Mucosa of rectum (tissue), 2 donors: ENCODE results near the gene WSCD1.

Experiments
- H3K27ac ChIP-seq, 2 donors: one replicate each; pipeline ENCODE4 v1.7.0; 2013; ENCODE audit warnings: inconsistent platforms in 2 of 2, low read depth in 2 of 2, low read length in 2 of 2
- H3K27me3 ChIP-seq, 2 donors: one replicate each; pipeline ENCODE4 v1.7.0; 2013; ENCODE audit warnings: low read length in 2 of 2; ENCODE audit not compliant: control insufficient read depth in 2 of 2, insufficient read depth in 2 of 2
- H3K36me3 ChIP-seq, 2 donors: one replicate each; pipeline ENCODE4 v1.7.0; 2013; ENCODE audit warnings: low read length in 2 of 2; ENCODE audit not compliant: control insufficient read depth in 2 of 2, insufficient read depth in 2 of 2
- H3K4me1 ChIP-seq, 2 donors: one replicate each; pipeline ENCODE4 v1.7.0; 2013; ENCODE audit warnings: low read length in 2 of 2, mild to moderate bottlenecking in 1 of 2; ENCODE audit not compliant: control insufficient read depth in 2 of 2, insufficient read depth in 2 of 2
- H3K4me3 ChIP-seq, 2 donors: one replicate each; pipeline ENCODE4 v1.7.0; 2013; ENCODE audit warnings: low read length in 2 of 2
- H3K9ac ChIP-seq, 2 donors: one replicate each; pipeline ENCODE4 v1.7.0; 2013; ENCODE audit warnings: low read length in 2 of 2, low read depth in 1 of 2, mild to moderate bottlenecking in 1 of 2
- H3K9me3 ChIP-seq, 2 donors: one replicate each; pipeline ENCODE4 v1.7.0; 2013; ENCODE audit warnings: low read length in 2 of 2; ENCODE audit not compliant: control insufficient read depth in 2 of 2
- donor health status: healthy.
- donor health status: Normal muscosa, but diverticular disease.

Gene WSCD1

DNA sequence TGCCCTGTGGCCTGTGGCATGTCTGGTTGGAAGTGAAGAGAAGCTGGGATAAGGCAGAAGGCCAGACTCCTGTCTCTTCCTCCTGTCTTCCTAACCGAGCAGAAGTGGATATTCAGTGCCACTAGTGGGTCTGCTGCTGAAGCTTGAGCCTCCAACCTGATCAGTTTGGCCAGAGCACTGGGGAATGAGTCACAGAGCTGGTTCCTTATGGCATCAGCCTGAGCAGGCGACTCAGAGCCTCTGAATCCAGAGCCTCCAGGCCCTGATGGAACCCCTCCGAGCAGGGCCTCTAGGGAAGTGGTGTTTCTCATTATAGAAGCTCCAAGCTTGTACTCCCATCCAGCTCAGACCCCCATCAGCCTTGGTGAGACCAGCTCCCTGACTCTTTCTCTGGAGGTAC lies 2.0 kb downstream of the WSCD1 start:
- H3K4me3 ChIP-seq, result no peak overlapping the region

GRCh38 chr17:6072611-6073010 lies 2.4 kb downstream of the WSCD1 start:
- Histone ChIP-seq H3K27me3 (peaks cover 11 to 14% of the 10 kb centered on the region in 2 donors), H3K9me3 (no peaks in the 10 kb centered on the region), H3K4me1 (peaks cover 3 to 9% of the 10 kb centered on the region in 2 donors), H3K9ac (no peak overlapping the region), H3K27ac (no peak overlapping the region), H3K4me3 (no peak overlapping the region), H3K36me3 (no peaks in the 10 kb centered on the region)

More for the DNA sequence above, 2.0 kb downstream of the WSCD1 start:
- peaks cover 14% of the 10 kb centered on the region in 2 donors for H3K27me3 ChIP-seq
- H3K9ac ChIP-seq, result no peak overlapping the region
- no peak overlapping the region for H3K27ac ChIP-seq
- H3K36me3 ChIP-seq, result no peaks in the 10 kb centered on the region
- H3K4me1 ChIP-seq, result peaks cover 3 to 9% of the 10 kb centered on the region in 2 donors
- H3K9me3 ChIP-seq, result no peaks in the 10 kb centered on the region

DNA sequence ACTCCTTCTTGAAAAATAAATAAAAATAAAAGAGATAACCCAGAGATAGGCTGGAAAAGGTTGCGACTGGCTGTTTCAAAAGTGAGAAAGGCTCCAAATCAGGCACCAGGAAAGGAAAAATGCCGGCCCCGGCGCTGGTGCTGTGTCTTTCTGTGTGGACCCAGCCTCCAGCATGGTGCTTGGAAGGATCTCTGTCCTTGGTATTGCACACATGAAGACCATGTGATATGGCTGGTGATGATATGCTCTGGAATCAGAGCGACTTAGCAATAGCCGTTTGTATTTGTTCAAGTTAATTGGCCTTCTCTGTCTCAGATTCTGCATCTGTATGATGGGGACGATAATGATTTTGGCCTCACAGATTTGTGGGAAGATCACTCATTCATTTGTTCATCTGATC lies 3.4 kb downstream of the WSCD1 start:
- peaks cover 7 to 13% of the 10 kb centered on the region in 2 donors for H3K27me3 ChIP-seq

DNA sequence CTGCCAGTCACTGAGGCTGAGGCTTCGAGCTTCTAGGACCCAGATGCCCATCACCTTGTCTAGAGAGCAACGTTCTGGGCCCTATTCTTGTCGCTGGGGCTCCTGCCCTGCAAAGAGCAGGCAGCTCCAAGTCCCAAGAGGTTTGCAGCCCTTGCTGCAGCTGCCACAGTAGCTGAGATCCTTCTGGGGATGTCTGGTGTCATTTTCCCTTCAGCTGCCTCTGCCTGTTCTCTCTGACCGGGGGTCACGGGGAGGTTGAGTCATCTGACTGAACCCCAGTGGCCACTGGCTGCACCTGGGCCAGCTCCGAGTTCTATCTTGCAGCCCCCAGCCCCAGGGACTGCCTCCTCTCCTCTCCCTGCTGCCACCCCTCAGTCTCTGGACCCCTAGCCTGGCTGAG lies 4.9 kb downstream of the WSCD1 start:
- no peaks in the 10 kb centered on the region for H3K36me3 ChIP-seq
- H3K4me3 ChIP-seq, result no peak overlapping the region
- peaks cover 0 to 5% of the 10 kb centered on the region in 2 donors for H3K4me1 ChIP-seq
- H3K9ac ChIP-seq, result no peak overlapping the region
- no peaks in the 10 kb centered on the region for H3K9me3 ChIP-seq
- no peak overlapping the region for H3K27ac ChIP-seq
- peaks cover 0 to 2% of the 10 kb centered on the region in 2 donors for H3K27me3 ChIP-seq

More for the DNA sequence above, 3.4 kb downstream of the WSCD1 start:
- H3K36me3 ChIP-seq, result no peaks in the 10 kb centered on the region
- H3K9me3 ChIP-seq, result no peaks in the 10 kb centered on the region
- H3K9ac ChIP-seq, result no peak overlapping the region
- H3K4me1 ChIP-seq, result peaks cover 3 to 9% of the 10 kb centered on the region in 2 donors
- H3K4me3 ChIP-seq, result no peak overlapping the region
- H3K27ac ChIP-seq, result no peak overlapping the region

DNA sequence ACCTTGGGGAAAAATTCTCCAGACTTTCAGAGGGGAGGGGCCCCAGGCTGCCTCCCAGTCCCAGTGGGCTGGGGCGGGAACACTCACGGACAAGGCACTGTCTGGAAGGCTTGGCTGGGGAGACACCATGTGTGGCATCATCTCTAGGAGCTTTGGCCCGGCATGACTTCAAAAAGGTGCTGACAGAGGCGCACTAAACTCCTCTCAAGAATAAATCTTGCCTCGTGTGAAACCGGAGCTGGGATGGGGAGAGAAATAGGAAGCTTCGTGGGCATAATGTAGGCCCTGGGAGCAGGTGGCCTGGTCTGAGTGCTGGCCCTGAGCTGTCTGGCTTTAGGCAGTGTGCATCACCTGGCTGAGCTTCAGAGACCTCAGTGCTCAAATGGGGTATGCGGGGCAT lies 5.7 kb downstream of the WSCD1 start:
- Histone ChIP-seq H3K4me3 (no peak overlapping the region), H3K9ac (no peak overlapping the region), H3K27me3 (peaks cover 0 to 2% of the 10 kb centered on the region in 2 donors), H3K4me1 (peaks cover 0 to 5% of the 10 kb centered on the region in 2 donors), H3K27ac (no peak overlapping the region), H3K9me3 (no peaks in the 10 kb centered on the region), H3K36me3 (no peaks in the 10 kb centered on the region)

GRCh38 chr17:6077752-6078151 lies 7.6 kb downstream of the WSCD1 start:
- no peaks in the 10 kb centered on the region for H3K36me3 ChIP-seq
- no peaks in the 10 kb centered on the region for H3K9me3 ChIP-seq
- no peak overlapping the region for H3K27ac ChIP-seq
- no peaks in the 10 kb centered on the region for H3K27me3 ChIP-seq
- H3K9ac ChIP-seq, result no peak overlapping the region
- H3K4me1 ChIP-seq, result no peaks in the 10 kb centered on the region
- H3K4me3 ChIP-seq, result no peak overlapping the region

DNA sequence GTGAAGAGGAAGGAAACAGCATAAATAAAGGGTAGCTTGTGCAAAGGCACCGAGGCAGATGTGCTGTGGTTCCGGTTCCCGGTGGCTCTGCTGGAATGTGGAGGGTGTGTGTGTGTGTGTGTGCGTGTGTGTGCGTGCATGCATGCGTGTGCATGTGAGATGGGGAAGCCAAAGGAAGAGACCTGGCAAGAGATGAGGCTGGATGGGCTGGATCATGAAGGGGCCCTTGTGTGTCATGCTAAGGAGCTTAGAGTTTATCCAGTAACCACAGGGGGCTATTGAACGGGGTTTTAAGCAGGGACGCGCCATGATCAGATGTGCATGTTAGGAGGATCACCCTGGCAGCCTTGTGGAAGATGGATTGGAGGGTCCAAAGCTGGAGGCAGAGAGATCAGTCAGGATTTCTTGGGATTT lies 8.3 kb downstream of the WSCD1 start:
- H3K9me3 ChIP-seq, result no peaks in the 10 kb centered on the region
- no peak overlapping the region for H3K27ac ChIP-seq
- no peak overlapping the region for H3K4me3 ChIP-seq
- H3K36me3 ChIP-seq, result no peaks in the 10 kb centered on the region
- no peaks in the 10 kb centered on the region for H3K27me3 ChIP-seq
- no peaks in the 10 kb centered on the region for H3K4me1 ChIP-seq
- no peak overlapping the region for H3K9ac ChIP-seq

- Histone ChIP-seq H3K4me1 (no peaks in the 10 kb centered on the region), H3K27me3 (no peaks in the 10 kb centered on the region), H3K4me3 (no peak overlapping the region), H3K9ac (no peak overlapping the region), H3K36me3 (no peaks in the 10 kb centered on the region), H3K9me3 (no peaks in the 10 kb centered on the region), H3K27ac (no peak overlapping the region)
These were observed 9.1 kb downstream of the WSCD1 start for GRCh38 chr17:6079155-6079888.

DNA sequence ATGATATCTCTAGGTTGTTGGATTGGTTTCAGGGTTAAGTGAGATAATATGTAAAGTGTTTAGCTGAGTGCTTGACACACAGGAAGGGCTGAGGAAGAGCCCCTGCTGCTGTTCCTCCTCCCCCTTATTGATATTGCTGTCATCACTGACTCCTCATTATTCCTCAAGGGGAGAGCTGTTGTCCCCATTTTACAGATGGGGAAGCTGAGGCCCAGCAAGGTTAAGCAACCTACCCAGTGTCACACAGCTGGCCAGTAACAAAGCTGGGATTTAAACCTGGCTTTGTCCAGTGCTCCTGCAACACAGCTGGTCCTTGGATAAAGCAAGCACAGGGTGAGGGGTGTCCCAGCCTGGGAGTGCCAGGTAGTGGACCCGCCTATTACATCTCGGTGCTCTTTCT lies 9.8 kb downstream of the WSCD1 start:
- H3K27ac ChIP-seq, result no peak overlapping the region
- no peaks in the 10 kb centered on the region for H3K4me1 ChIP-seq
- H3K9ac ChIP-seq, result no peak overlapping the region
- H3K27me3 ChIP-seq, result no peaks in the 10 kb centered on the region
- H3K4me3 ChIP-seq, result no peak overlapping the region
- no peaks in the 10 kb centered on the region for H3K36me3 ChIP-seq
- H3K9me3 ChIP-seq, result no peaks in the 10 kb centered on the region

- Histone ChIP-seq H3K9me3 (no peaks in the 10 kb centered on the region), H3K36me3 (no peaks in the 10 kb centered on the region), H3K4me1 (no peaks in the 10 kb centered on the region), H3K27ac (no peak overlapping the region), H3K27me3 (no peaks in the 10 kb centered on the region), H3K4me3 (no peak overlapping the region), H3K9ac (no peak overlapping the region)
These were observed 10.7 kb downstream of the WSCD1 start for GRCh38 chr17:6080711-6081430.
